ENCODE measurements around the gene HARS2.
"Not testable (repeated sequence)": the region's sequence is repeated elsewhere in the genome, so short reads cannot be mapped to it uniquely, and the experiment has no call there.

The HARS2 gene

GRCh38 chr5:140710899-140711552 is 19.8 kb downstream of the HARS2 start:
- peak overlapping the region; percentile 52 for H3K27ac ChIP-seq
- peak overlapping the region; percentile 66 for H3K4me3 ChIP-seq (ENCODE audit: low read depth, low read length)
- in situ Hi-C loops (cut with HindIII; ENCODE audit: low pct_ligation_motif_present, low sequenced_read_pairs): no loop called here
- TF ChIP-seq, protein P1, sequence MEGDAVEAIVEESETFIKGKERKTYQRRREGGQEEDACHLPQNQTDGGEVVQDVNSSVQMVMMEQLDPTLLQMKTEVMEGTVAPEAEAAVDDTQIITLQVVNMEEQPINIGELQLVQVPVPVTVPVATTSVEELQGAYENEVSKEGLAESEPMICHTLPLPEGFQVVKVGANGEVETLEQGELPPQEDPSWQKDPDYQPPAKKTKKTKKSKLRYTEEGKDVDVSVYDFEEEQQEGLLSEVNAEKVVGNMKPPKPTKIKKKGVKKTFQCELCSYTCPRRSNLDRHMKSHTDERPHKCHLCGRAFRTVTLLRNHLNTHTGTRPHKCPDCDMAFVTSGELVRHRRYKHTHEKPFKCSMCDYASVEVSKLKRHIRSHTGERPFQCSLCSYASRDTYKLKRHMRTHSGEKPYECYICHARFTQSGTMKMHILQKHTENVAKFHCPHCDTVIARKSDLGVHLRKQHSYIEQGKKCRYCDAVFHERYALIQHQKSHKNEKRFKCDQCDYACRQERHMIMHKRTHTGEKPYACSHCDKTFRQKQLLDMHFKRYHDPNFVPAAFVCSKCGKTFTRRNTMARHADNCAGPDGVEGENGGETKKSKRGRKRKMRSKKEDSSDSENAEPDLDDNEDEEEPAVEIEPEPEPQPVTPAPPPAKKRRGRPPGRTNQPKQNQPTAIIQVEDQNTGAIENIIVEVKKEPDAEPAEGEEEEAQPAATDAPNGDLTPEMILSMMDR (IDR thresholded peaks at IDR 0.05; ENCODE audit: low read depth, low read length, missing control alignments): no peak
- peaks cover 6% of the 10 kb centered on the region for H3K36me3 ChIP-seq (replicated peaks)
- no peaks in the 10 kb centered on the region for H3K27me3 ChIP-seq (replicated peaks)
- DNase-seq: peak; percentile 99

DNA sequence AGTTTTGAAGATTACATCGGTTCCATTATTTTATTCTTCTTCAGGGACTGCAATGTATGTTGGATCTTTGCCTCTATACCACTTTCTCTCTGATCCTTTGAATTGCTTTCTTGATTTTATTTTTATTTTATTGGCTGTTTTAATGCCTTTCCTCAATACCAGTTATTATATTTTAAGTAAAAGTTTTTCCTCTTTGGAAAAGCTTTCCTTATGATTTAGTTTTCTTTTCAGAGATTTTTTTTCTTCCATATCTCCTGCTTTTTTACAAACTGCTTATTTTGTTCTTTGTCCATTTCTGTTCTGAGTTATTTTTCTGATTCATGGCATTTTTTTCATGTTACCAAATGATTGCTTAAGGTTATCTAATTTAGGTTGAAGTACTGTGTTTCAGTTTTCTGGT is 20.5 kb downstream of the HARS2 start:
- Histone ChIP-seq H3K4me3 (ENCODE audit: low read depth, low read length) (no peak overlapping the region), H3K27me3 (replicated peaks) (no peaks in the 10 kb centered on the region), H3K36me3 (replicated peaks) (peaks cover 2% of the 10 kb centered on the region), H3K27ac (no peak overlapping the region)
- in situ Hi-C loops (cut with HindIII; ENCODE audit: low pct_ligation_motif_present, low sequenced_read_pairs): no loop called here
- no peak for DNase-seq
- TF ChIP-seq, protein P1 (IDR thresholded peaks at IDR 0.05; ENCODE audit: low read depth, low read length, missing control alignments): no peak

DNA sequence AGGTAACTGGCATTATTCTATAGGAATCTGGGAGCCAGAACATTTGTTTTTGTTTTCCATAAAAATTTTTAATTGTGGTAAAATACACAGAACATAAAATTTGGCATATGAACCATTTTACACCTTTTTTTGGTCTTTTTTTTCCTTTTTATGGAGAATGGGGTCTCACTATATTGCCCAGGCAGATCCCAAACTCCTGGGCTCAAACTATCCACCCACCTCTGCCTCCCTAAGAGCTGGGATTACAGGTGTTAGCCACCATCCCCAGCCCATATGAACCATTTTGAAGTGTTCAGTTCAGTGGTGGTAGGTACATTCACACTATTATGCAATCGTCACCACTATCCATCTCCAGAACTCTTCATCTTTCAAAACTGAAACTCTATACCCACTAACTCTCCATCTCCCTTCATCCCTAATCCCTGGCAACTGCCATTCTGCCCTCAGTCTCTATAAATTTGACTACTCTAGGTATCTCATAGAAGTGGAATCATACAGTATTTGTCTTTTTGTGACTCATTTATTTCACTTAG is 22.4 kb downstream of the HARS2 start:
- Histone ChIP-seq H3K27me3 (replicated peaks) (no peaks in the 10 kb centered on the region), H3K27ac (no peak overlapping the region), H3K4me3 (ENCODE audit: low read depth, low read length) (no peak overlapping the region), H3K36me3 (replicated peaks) (no peaks in the 10 kb centered on the region)
- in situ Hi-C loops (cut with HindIII; ENCODE audit: low pct_ligation_motif_present, low sequenced_read_pairs): no loop called here
- no peak for DNase-seq
- TF ChIP-seq, protein P1 (IDR thresholded peaks at IDR 0.05; ENCODE audit: low read depth, low read length, missing control alignments): no peak

GRCh38 chr5:140716238-140716637 is 25.0 kb downstream of the HARS2 start:
- H3K27ac ChIP-seq; in situ Hi-C loops (cut with HindIII; ENCODE audit: low pct_ligation_motif_present, low sequenced_read_pairs); H3K36me3 ChIP-seq (replicated peaks); DNase-seq; H3K27me3 ChIP-seq (replicated peaks); H3K4me3 ChIP-seq (ENCODE audit: low read depth, low read length): not testable (repeated sequence)

DNA sequence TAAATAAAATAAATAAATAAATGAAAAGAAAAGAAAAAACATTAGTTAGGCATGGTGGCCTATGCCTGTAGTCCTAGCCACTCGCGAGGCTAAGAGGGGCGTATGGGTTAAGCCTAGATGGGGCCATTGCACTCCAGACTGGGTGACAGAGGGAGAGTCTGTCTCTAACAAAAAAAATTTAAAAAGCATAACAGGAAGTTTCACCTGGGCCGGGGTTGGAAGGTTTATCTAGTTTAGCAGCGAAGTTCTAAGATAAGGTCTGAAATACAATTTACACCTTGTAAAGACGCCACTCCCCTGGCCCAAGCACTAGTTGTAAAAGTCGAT is 27.0 kb downstream of the HARS2 start:
- Histone ChIP-seq H3K27me3 (replicated peaks) (no peaks in the 10 kb centered on the region), H3K36me3 (replicated peaks) (no peaks in the 10 kb centered on the region), H3K27ac (peak overlapping the region; percentile 56), H3K4me3 (ENCODE audit: low read depth, low read length) (peak overlapping the region; percentile 44)
- DNase-seq: no peak
- in situ Hi-C loops (cut with HindIII; ENCODE audit: low pct_ligation_motif_present, low sequenced_read_pairs): no loop called here
- TF ChIP-seq, protein P1 (IDR thresholded peaks at IDR 0.05; ENCODE audit: low read depth, low read length, missing control alignments): no peak

DNA sequence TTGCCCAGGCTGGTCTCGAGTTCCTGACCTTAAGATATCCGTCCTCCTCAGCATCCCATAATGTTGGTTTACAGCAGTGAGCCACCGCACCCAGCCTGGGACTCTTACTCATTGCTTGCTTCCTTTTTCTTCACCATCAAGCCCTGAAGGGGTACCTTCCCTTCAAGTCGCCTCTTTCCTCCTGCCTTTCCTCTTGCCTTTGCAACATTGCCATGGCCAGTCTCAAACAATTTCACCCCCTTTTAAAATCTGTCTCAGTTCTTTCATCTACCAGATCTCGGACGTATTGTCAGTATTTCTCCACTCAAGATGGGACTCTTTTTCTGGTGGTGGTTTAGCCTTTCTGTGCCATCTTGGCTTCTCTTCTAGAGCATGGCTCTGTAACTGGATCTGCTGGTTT is 29.5 kb downstream of the HARS2 start:
- H3K27me3 ChIP-seq (replicated peaks); DNase-seq; H3K27ac ChIP-seq; in situ Hi-C loops (cut with HindIII; ENCODE audit: low pct_ligation_motif_present, low sequenced_read_pairs); H3K4me3 ChIP-seq (ENCODE audit: low read depth, low read length); H3K36me3 ChIP-seq (replicated peaks): not testable (repeated sequence)

DNA sequence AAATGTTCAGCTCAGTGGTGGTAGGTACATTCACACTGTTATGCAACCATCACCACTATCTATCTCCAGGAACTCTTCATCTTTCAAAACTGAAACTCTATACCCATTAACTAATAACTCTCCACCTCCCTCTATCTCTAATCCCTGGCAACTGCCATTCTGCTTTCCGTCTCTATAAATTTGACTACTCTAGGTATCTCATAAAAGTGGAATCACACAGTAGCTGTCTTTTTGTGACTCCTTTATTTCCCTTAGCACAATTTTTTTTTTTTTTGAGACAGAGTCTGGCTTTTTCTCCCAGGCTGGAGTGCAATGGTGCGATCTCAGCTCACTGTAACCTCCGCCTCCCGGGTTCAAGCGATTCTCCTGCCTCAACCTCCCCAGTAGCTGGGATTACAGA is 30.1 kb downstream of the HARS2 start:
- DNase-seq; H3K36me3 ChIP-seq (replicated peaks); H3K4me3 ChIP-seq (ENCODE audit: low read depth, low read length); H3K27ac ChIP-seq; in situ Hi-C loops (cut with HindIII; ENCODE audit: low pct_ligation_motif_present, low sequenced_read_pairs); H3K27me3 ChIP-seq (replicated peaks): not testable (repeated sequence)
